Loucy (cell line): ENCODE data around the gene PAEP.

Experiments used
- H2AFZ ChIP-seq: fragments of 200-600 bp; sonication (generic); 2 replicates; pipeline ENCODE4 v1.6.0; 2016; ENCODE audit warnings: antibody characterized with exemption, mild to moderate bottlenecking, low read length, moderate library complexity
- H3F3A ChIP-seq: fragments of 200-600 bp; 2 replicates; pipeline ENCODE4 v1.6.0; 2016; ENCODE audit warnings: antibody characterized with exemption, low read depth, mild to moderate bottlenecking
- H3K27me3 ChIP-seq: fragments of 200-600 bp; sonication (generic); 2 replicates; pipeline ENCODE4 v1.6.1; 2014; ENCODE audit warnings: low read length, mild to moderate bottlenecking; ENCODE audit not compliant: insufficient read depth, poor library complexity, severe bottlenecking
- H3K36me3 ChIP-seq: fragments of 200-600 bp; sonication (generic); 2 replicates; pipeline ENCODE4 v1.6.1; 2016; ENCODE audit warnings: low read length; ENCODE audit not compliant: insufficient read depth
- H3K4me1 ChIP-seq: fragments of 200-600 bp; sonication (generic); 2 replicates; pipeline ENCODE4 v1.5.1; 2014; ENCODE audit warnings: low read length, mild to moderate bottlenecking; ENCODE audit not compliant: insufficient read depth, poor library complexity, severe bottlenecking
- H3K4me2 ChIP-seq: fragments of 200-600 bp; sonication (generic); 2 replicates; pipeline ENCODE4 v1.6.0; 2014; ENCODE audit warnings: antibody characterized with exemption, low read length, low read depth, mild to moderate bottlenecking; ENCODE audit not compliant: poor library complexity, severe bottlenecking
- H3K4me3 ChIP-seq: fragments of 200-600 bp; sonication (generic); 2 replicates; pipeline ENCODE4 v1.5.1; 2014; ENCODE audit warnings: low read length, mild to moderate bottlenecking, mixed read lengths; ENCODE audit not compliant: poor library complexity, severe bottlenecking
- H3K79me2 ChIP-seq: fragments of 200-600 bp; sonication (generic); 2 replicates; pipeline ENCODE4 v1.6.1; 2014; ENCODE audit warnings: low read length; ENCODE audit not compliant: insufficient read depth
- H3K9ac ChIP-seq: fragments of 200-600 bp; sonication (generic); 2 replicates; pipeline ENCODE4 v1.6.0; 2014; ENCODE audit warnings: mild to moderate bottlenecking, low read depth, low read length, moderate library complexity; ENCODE audit not compliant: poor library complexity, severe bottlenecking
- H3K9me2 ChIP-seq: fragments of 200-600 bp; sonication (generic); replicated peaks from 2 replicates; pipeline ENCODE4 v1.6.1; 2016; ENCODE audit warnings: low read depth, low read length, mixed read lengths
- H3K9me3 ChIP-seq: fragments of 200-600 bp; sonication (generic); 2 replicates; pipeline ENCODE4 v1.6.1; 2014; ENCODE audit warnings: mild to moderate bottlenecking, antibody characterized with exemption, low read length, low read depth; ENCODE audit not compliant: insufficient read depth
- H4K20me1 ChIP-seq: fragments of 200-600 bp; sonication (generic); 2 replicates; pipeline ENCODE4 v1.6.0; 2014; ENCODE audit warnings: antibody characterized with exemption, low read length, mild to moderate bottlenecking; ENCODE audit not compliant: insufficient read depth, poor library complexity, severe bottlenecking
- CTCF ChIP-seq: fragments of 200-600 bp; sonication (generic); conservative IDR thresholded peaks from 2 replicates; pipeline ENCODE4 v1.5.1; 2014; ENCODE audit warnings: mild to moderate bottlenecking, antibody characterized with exemption, low read length
- EZH2phosphoT487 ChIP-seq: fragments of 200-600 bp; IDR thresholded peaks from 2 replicates; pipeline ENCODE4 v1.6.1; 2018; ENCODE audit warnings: antibody characterized with exemption, mild to moderate bottlenecking, moderate library complexity, borderline replicate concordance

The PAEP gene

GRCh38 chr9:135561391-135562234 lies at the start of gene PAEP:
PAEP (plus strand) TSS chr9:135561756.
- H2AFZ ChIP-seq = no peak within 1 kb of the TSS
- no peak within 1 kb of the TSS for H3K4me2 ChIP-seq
- no peak within 1 kb of the TSS for H3K4me3 ChIP-seq
- no peak for TF ChIP-seq CTCF
- TF ChIP-seq EZH2phosphoT487 = no peak
- H3K4me1 ChIP-seq = no peaks in the 10 kb centered on the region
- no peaks in the 10 kb centered on the region for H3K9me2 ChIP-seq
- no peaks in the 10 kb centered on the region for H3K27me3 ChIP-seq
- no peak within 1 kb of the TSS for H3K9ac ChIP-seq
- H3F3A ChIP-seq = no peaks in the 10 kb centered on the region
- H3K9me3 ChIP-seq = peaks cover 2% of the 10 kb centered on the region; the same call in 1 of the 2 replicates
- H4K20me1 ChIP-seq = no peaks in the 10 kb centered on the region
- H3K79me2 ChIP-seq = no peaks in the 10 kb centered on the region
- H3K36me3 ChIP-seq = no peaks in the 10 kb centered on the region

- Histone ChIP-seq H3K9me2 (no peaks in the 10 kb centered on the region), H4K20me1 (no peaks in the 10 kb centered on the region), H3K27me3 (no peaks in the 10 kb centered on the region), H3K36me3 (no peaks in the 10 kb centered on the region), H3K79me2 (no peaks in the 10 kb centered on the region), H3K4me1 (no peaks in the 10 kb centered on the region), H3K4me3 (no peak overlapping the region), H3K9ac (no peak overlapping the region), H3K9me3 (no peaks in the 10 kb centered on the region), H2AFZ (no peak overlapping the region), H3F3A (no peaks in the 10 kb centered on the region), H3K4me2 (no peak overlapping the region)
- no peak for TF ChIP-seq EZH2phosphoT487
- TF ChIP-seq CTCF = no peak
Measured at GRCh38 chr9:135512241-135512603, 49.3 kb upstream of the PAEP start.

- TF ChIP-seq CTCF = no peak
- TF ChIP-seq EZH2phosphoT487 = no peak
- Histone ChIP-seq H3K9me3 (no peaks in the 10 kb centered on the region), H4K20me1 (no peaks in the 10 kb centered on the region), H3K9ac (no peak overlapping the region), H3K27me3 (no peaks in the 10 kb centered on the region), H3K79me2 (no peaks in the 10 kb centered on the region), H3K9me2 (no peaks in the 10 kb centered on the region), H3K4me2 (no peak overlapping the region), H2AFZ (no peak overlapping the region), H3K4me1 (no peaks in the 10 kb centered on the region), H3K4me3 (no peak overlapping the region), H3K36me3 (no peaks in the 10 kb centered on the region), H3F3A (no peaks in the 10 kb centered on the region)
Measured at GRCh38 chr9:135512904-135513303, 48.7 kb upstream of the PAEP start.
